Measurements from ENCODE around the gene DLG2.

The DLG2 gene

DNA sequence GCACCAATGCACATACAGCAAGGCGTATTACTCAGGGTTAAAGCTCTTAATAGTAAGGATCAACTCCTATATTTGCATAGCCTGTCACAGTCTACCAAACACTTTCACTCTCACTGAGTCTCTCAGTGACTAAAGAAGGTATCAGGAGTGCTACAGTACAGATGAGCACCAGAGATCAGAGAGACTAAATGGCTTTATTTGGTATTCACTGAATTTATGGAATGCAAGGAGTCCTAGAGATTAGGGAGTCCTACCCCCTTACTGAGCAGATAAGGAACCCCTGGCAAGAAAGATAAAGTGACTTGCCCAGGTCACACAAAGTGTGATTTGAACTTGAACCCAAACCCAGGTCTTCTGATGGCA, 1944.6 kb downstream of the DLG2 start:
- Histone ChIP-seq H3K27ac (ENCODE audit: low read length) (no peak overlapping the region), H3K4me2 (ENCODE audit: low read depth, low read length) (no peak overlapping the region), H3K9me2 (replicated peaks; ENCODE audit: insufficient read depth, low read length) (no peaks in the 10 kb centered on the region), H4K20me1 (ENCODE audit: insufficient read depth, low read length) (no peaks in the 10 kb centered on the region), H3K4me1 (ENCODE audit: low read length) (no peaks in the 10 kb centered on the region; the same call in 1 of the 2 replicates), H3K9me3 (replicated peaks; ENCODE audit: insufficient read depth, low read length) (no peaks in the 10 kb centered on the region), H3K79me2 (ENCODE audit: low read length) (no peaks in the 10 kb centered on the region), H3K27me3 (replicated peaks; ENCODE audit: insufficient read depth, low read length) (no peaks in the 10 kb centered on the region), H3F3A (ENCODE audit: insufficient read depth, low read length) (no peaks in the 10 kb centered on the region), H3K4me3 (ENCODE audit: low read length) (no peak overlapping the region), H2AFZ (ENCODE audit: low read length) (no peak overlapping the region), H3K9ac (ENCODE audit: low read length) (no peak overlapping the region), H3K36me3 (replicated peaks; ENCODE audit: insufficient read depth, low read length) (no peaks in the 10 kb centered on the region)
- no peak for TF ChIP-seq EZH2phosphoT487 (IDR thresholded peaks at IDR 0.05; ENCODE audit: low read length)
- TF ChIP-seq, protein P1, sequence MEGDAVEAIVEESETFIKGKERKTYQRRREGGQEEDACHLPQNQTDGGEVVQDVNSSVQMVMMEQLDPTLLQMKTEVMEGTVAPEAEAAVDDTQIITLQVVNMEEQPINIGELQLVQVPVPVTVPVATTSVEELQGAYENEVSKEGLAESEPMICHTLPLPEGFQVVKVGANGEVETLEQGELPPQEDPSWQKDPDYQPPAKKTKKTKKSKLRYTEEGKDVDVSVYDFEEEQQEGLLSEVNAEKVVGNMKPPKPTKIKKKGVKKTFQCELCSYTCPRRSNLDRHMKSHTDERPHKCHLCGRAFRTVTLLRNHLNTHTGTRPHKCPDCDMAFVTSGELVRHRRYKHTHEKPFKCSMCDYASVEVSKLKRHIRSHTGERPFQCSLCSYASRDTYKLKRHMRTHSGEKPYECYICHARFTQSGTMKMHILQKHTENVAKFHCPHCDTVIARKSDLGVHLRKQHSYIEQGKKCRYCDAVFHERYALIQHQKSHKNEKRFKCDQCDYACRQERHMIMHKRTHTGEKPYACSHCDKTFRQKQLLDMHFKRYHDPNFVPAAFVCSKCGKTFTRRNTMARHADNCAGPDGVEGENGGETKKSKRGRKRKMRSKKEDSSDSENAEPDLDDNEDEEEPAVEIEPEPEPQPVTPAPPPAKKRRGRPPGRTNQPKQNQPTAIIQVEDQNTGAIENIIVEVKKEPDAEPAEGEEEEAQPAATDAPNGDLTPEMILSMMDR (IDR thresholded peaks at IDR 0.05; ENCODE audit: low read length): no peak
- TF ChIP-seq EZH2 (optimal IDR thresholded peaks at IDR 0.05; ENCODE audit: low read depth, low read length): no peak
- peak; percentile 22 for DNase-seq

DNA sequence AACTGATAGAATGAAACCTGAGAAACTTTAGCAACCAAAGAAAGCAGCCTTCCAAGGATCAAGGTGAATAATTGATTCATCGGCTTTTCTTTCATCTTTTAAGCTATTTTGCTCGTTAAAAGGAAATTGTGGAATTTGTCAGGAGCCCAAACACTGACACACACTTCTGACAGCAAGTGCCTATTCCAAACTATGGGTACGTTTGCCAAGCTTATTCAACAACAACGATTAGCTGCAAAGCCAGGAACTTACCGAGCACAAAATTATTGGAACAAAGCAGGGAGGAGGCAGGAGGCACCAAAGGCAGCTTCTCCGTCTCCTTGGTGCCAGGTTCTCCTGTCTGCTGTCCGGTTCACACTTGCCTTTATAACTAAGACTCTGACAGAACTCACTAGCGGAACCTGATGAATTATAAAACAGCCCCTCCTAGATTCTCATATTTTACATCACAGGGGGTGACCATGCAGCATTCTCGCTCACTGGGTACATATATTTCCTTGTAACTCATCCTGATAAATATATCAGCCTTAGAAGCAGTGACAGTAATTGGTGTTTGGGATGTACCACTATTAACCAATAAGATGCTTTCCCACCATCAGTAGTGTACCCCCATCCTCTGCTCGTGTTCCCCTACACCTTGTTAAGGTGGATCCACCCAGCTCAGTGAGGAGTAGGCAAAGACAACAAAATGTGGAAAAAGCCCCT, 1945.1 kb downstream of the DLG2 start:
- Histone ChIP-seq H3K79me2 (ENCODE audit: low read length) (no peaks in the 10 kb centered on the region), H3K4me3 (ENCODE audit: low read length) (peak overlapping the region; percentile 66), H3K9ac (ENCODE audit: low read length) (no peak overlapping the region; the same call in 1 of the 2 replicates), H3K9me2 (replicated peaks; ENCODE audit: insufficient read depth, low read length) (no peaks in the 10 kb centered on the region), H3K27ac (ENCODE audit: low read length) (no peak overlapping the region), H3K27me3 (replicated peaks; ENCODE audit: insufficient read depth, low read length) (no peaks in the 10 kb centered on the region), H2AFZ (ENCODE audit: low read length) (no peak overlapping the region), H3F3A (ENCODE audit: insufficient read depth, low read length) (no peaks in the 10 kb centered on the region), H4K20me1 (ENCODE audit: insufficient read depth, low read length) (no peaks in the 10 kb centered on the region), H3K4me1 (ENCODE audit: low read length) (no peaks in the 10 kb centered on the region; the same call in 1 of the 2 replicates), H3K36me3 (replicated peaks; ENCODE audit: insufficient read depth, low read length) (no peaks in the 10 kb centered on the region), H3K9me3 (replicated peaks; ENCODE audit: insufficient read depth, low read length) (no peaks in the 10 kb centered on the region), H3K4me2 (ENCODE audit: low read depth, low read length) (peak overlapping the region; percentile 75)
- no peak for DNase-seq
- TF ChIP-seq, protein P1 (IDR thresholded peaks at IDR 0.05; ENCODE audit: low read length): no peak
- no peak for TF ChIP-seq EZH2phosphoT487 (IDR thresholded peaks at IDR 0.05; ENCODE audit: low read length)
- no peak for TF ChIP-seq EZH2 (optimal IDR thresholded peaks at IDR 0.05; ENCODE audit: low read depth, low read length)

DNA sequence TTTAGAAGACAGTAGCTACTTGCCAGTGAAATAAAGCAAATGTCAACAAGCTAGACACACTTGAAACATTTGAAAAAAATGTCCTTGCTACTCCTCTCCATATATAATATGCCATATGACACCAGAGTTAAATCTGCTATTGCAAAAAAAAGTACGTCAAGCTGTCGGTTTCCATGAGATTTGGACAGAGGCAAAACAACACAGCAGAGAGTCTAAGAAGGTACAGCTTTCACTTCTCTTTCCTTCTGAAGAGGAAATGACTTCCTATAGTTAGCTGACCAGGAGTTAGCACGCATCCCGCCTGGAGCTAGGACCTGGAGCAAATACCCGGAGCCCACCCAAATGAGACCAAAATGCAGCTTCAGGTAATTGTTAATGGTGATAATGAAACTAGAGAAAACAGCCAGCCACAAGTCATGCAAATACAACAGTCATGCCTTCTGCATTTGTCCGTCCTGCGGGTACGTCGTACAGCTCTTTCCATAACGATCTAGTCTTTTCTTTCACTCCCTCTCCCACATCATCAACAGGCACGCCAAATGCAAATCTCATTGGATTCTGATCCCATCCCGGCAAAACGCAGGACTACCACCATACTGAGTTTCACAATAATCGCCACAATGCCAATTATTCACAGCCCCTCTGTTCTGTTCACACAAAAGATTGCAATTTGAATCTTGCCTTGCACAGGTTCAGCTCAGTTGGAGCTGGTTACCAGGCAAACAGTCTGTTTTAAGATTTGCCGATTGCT, 1945.9 kb downstream of the DLG2 start:
- Histone ChIP-seq H3K4me1 (ENCODE audit: low read length) (no peaks in the 10 kb centered on the region; the same call in 1 of the 2 replicates), H3K4me2 (ENCODE audit: low read depth, low read length) (peak overlapping the region; percentile 75)

More for the DNA sequence above, 1945.9 kb downstream of the DLG2 start:
- TF ChIP-seq EZH2 (optimal IDR thresholded peaks at IDR 0.05; ENCODE audit: low read depth, low read length) (no peak), EZH2phosphoT487 (IDR thresholded peaks at IDR 0.05; ENCODE audit: low read length) (no peak)
- TF ChIP-seq, protein P1 (IDR thresholded peaks at IDR 0.05; ENCODE audit: low read length): no peak
- H3K79me2 ChIP-seq (ENCODE audit: low read length): no peaks in the 10 kb centered on the region
- no peaks in the 10 kb centered on the region for H3K27me3 ChIP-seq (replicated peaks; ENCODE audit: insufficient read depth, low read length)
- H3K27ac ChIP-seq (ENCODE audit: low read length): peak overlapping the region; percentile 11; the same call in 1 of the 2 replicates
- no peaks in the 10 kb centered on the region for H4K20me1 ChIP-seq (ENCODE audit: insufficient read depth, low read length)
- H3K9ac ChIP-seq (ENCODE audit: low read length): peak overlapping the region; percentile 18; the same call in 1 of the 2 replicates
- no peaks in the 10 kb centered on the region for H3F3A ChIP-seq (ENCODE audit: insufficient read depth, low read length)
- peak; percentile 26 for DNase-seq
- H3K36me3 ChIP-seq (replicated peaks; ENCODE audit: insufficient read depth, low read length): no peaks in the 10 kb centered on the region
- peak overlapping the region; percentile 28 for H2AFZ ChIP-seq (ENCODE audit: low read length)
- H3K9me2 ChIP-seq (replicated peaks; ENCODE audit: insufficient read depth, low read length): no peaks in the 10 kb centered on the region
- peak overlapping the region; percentile 66 for H3K4me3 ChIP-seq (ENCODE audit: low read length)
- no peaks in the 10 kb centered on the region for H3K9me3 ChIP-seq (replicated peaks; ENCODE audit: insufficient read depth, low read length)

Data from MM.1S (cell line).